HG03139 (cell line): Measurements from ENCODE around the gene KIF13A.
"Not testable (repeated sequence)": the region's sequence is repeated elsewhere in the genome, so short reads cannot be mapped to it uniquely, and the experiment has no call there.

Experiments
- ATAC-seq: cut with Tn5 transposase; IDR thresholded peaks from one replicate; pipeline ENCODE4 v1.9.1; 2021; ENCODE audit not compliant: unreplicated experiment

Gene KIF13A

GRCh38 chr6:17877196-17877894, 110.1 kb downstream of the KIF13A start:
- ATAC-seq, result no peak

DNA sequence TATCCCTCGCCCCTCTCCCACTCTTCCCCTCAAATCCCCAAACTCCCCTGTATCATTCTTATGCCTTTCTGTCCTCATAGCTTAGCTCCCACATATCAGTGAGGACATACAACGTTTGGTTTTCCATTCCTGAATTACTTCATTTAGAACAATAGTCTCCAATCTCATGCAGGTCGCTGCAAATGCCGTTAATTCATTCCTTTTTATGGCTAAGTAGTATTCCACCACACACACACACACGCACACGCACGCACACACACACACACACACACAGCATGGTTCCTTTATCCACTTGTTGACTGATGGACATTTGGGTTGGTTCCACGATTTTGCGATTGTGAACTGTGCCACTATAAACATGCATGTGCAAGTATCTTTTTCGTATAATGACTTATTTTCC, 112.7 kb downstream of the KIF13A start:
- no peak for ATAC-seq

GRCh38 chr6:17872908-17873307, 114.5 kb downstream of the KIF13A start:
- ATAC-seq, result no peak

- ATAC-seq, result no peak
Observed at GRCh38 chr6:17871836-17872235, 115.6 kb downstream of the KIF13A start.

GRCh38 chr6:17871189-17871519, 116.3 kb downstream of the KIF13A start:
- ATAC-seq, result no peak

GRCh38 chr6:17870300-17871188, 116.9 kb downstream of the KIF13A start:
- ATAC-seq, result no peak

GRCh38 chr6:17869753-17870050, 117.7 kb downstream of the KIF13A start:
- ATAC-seq, result no peak

GRCh38 chr6:17869010-17869752, 118.3 kb downstream of the KIF13A start:
- no peak for ATAC-seq

- ATAC-seq, result no peak
Observed at GRCh38 chr6:17867880-17868279, 119.6 kb downstream of the KIF13A start.

GRCh38 chr6:17866876-17867444, 120.5 kb downstream of the KIF13A start:
- no peak for ATAC-seq

DNA sequence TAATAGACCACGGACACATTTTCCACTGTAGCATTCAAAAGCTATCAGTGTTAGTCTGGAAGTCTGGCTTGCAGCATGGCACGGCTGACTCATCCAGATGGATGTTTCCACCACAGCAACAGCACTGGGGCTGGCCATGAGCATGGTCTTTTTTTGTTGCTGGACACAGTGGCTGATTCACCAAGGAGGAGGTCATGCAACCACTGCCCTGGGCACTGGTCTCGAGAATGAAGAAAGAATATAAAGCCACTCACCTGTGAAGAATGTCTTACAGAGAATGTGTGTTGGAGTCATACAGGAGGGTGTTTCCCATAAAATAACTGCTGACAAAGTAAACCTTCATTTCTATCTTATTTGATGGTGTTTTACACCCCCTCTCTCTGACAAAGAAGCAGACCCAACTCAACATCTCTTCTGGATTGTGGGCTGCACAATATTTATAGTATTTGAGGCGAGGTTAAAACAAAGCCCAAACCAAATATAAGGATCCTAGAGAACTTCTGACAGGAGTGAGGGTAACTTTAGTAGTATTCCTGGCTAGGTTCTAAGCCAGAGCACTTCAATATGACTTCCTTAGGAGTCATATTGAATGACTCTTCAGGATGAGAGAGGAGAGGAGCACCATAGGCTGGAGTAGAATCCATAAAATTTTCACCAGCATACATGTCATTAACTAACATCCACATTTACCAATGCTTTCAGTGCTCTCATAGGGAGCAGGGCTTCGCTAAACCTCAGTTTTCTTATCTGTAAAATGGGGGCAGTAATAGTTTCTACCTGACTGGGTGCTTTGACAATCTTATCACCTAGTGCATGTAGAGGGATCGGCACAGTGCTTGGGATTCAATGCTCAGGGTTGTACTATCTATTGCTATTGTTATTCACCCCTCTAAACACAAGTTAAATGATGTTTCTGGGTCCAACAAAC, 121.4 kb downstream of the KIF13A start:
- no peak for ATAC-seq

GRCh38 chr6:17865243-17865642, 122.2 kb downstream of the KIF13A start:
- no peak for ATAC-seq

- no peak for ATAC-seq
Observed at GRCh38 chr6:17863901-17864754, 123.3 kb downstream of the KIF13A start.

DNA sequence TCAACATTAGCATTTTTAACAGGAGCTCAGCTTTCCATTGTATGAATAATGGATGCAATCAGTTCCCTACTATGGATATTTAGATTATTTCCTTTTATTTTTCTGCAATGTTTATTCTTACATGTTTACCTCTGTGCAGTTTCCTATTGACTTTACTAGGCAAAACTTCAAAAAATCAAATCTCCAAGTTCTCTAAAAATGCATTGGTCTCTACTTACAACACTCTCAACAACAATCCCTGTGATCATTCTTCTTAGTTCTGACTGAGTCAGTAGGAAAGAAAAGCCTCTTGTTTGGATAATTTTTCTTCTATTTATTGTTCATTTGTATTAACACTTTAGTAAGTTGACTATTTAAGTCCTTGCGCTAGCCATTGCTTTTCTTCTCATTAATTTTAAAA, 126.1 kb downstream of the KIF13A start:
- ATAC-seq, result no peak

- no peak for ATAC-seq
Observed at GRCh38 chr6:17859846-17860245, 127.6 kb downstream of the KIF13A start.

GRCh38 chr6:17858584-17858983, 128.9 kb downstream of the KIF13A start:
- ATAC-seq, result no peak

GRCh38 chr6:17857188-17857587, 130.2 kb downstream of the KIF13A start:
- not testable (repeated sequence) for ATAC-seq

GRCh38 chr6:17856306-17856705, 131.1 kb downstream of the KIF13A start:
- no peak for ATAC-seq

GRCh38 chr6:17855381-17855780, 132.1 kb downstream of the KIF13A start:
- ATAC-seq, result no peak

GRCh38 chr6:17853533-17853932, 133.9 kb downstream of the KIF13A start:
- no peak for ATAC-seq
